Upper lobe of left lung (tissue), 6 donors: Measurements from ENCODE around the gene KLHL29. TPM values are rescaled to one million over a fixed set of nuclear protein-coding genes. Genes with fewer than 3 reads are reported as not detected.

Experiments
- ATAC-seq, 2 donors: fragments of 200-7000 bp; cut with Tn5 transposase; one replicate each; pipeline ENCODE4 v1.9.1; 2022; ENCODE audit warnings: mild to moderate bottlenecking in 2 of 2, moderate library complexity in 2 of 2; ENCODE audit not compliant: low FRiP score in 2 of 2
- DNase-seq, 2 donors: peaks; one replicate each; pipeline ENCODE4 v3.0.0-alpha.2; 2019 to 2020
- H3K27ac ChIP-seq, 4 donors: fragments of 200-600 bp; sonication (generic); one replicate each; pipeline ENCODE4 v1.5.1; 2016 to 2019
- H3K27me3 ChIP-seq, 4 donors: fragments of 200-600 bp; sonication (generic); one replicate each; pipeline ENCODE4 v1.5.1; 2017 to 2019
- H3K36me3 ChIP-seq, 4 donors: fragments of 200-600 bp; sonication (generic); one replicate each; pipeline ENCODE4 v1.5.1; 2016 to 2019
- H3K4me1 ChIP-seq, 4 donors: fragments of 200-600 bp; sonication (generic); one replicate each; pipeline ENCODE4 v1.5.1; 2018 to 2019
- H3K4me3 ChIP-seq, 4 donors: fragments of 200-600 bp; sonication (generic); one replicate each; pipeline ENCODE4 v1.5.1; 2017 to 2019; ENCODE audit warnings: mild to moderate bottlenecking in 2 of 4, moderate library complexity in 1 of 4
- H3K9me3 ChIP-seq, 4 donors: fragments of 200-600 bp; sonication (generic); one replicate each; pipeline ENCODE4 v1.5.1; 2018 to 2019
- CTCF ChIP-seq, 6 experiments: fragments of 450-650 bp in 4 of 6; fragments of 200-600 bp in 2 of 6; sonication (generic) in 2 of 6; IDR thresholded peaks; one replicate each; pipeline ENCODE4 v1.5.1; 2016 to 2019; ENCODE audit warnings: antibody characterized with exemption in 6 of 6
- EP300 ChIP-seq, 4 donors: sonication (generic); formaldehyde crosslinking; IDR thresholded peaks; one replicate each; pipeline ENCODE4 v1.5.1; 2017; ENCODE audit warnings: antibody characterized with exemption in 4 of 4, control low read depth in 2 of 4
- POLR2A ChIP-seq, 4 donors: fragments of 450-650 bp; IDR thresholded peaks; one replicate each; pipeline ENCODE4 v1.5.1; 2016 to 2017; ENCODE audit warnings: antibody characterized with exemption in 4 of 4, mild to moderate bottlenecking in 2 of 4
- POLR2AphosphoS5 ChIP-seq, 2 donors: sonication (generic); formaldehyde crosslinking; IDR thresholded peaks; one replicate each; pipeline ENCODE4 v1.5.1; 2017; ENCODE audit warnings: antibody characterized with exemption in 2 of 2
- WGBS, 2 donors: methylation state at CpG; one replicate each; pipeline ENCODE4 v1.1.5; 2017 to 2018; 5-methylcytosine and 5-hydroxymethylcytosine counted together
- total RNA-seq, 6 donors: library from RNA; depleted of rRNA in 4 of 6; stranded (reverse); fragments of >200 nt in 4 of 6; gene quantifications; one replicate each; pipeline versions ENCODE4 v1.1.0 to v1.2.1, GENCODE V29; 2016 to 2021
- donor health status: DM: no; HTN: no; CAD: no; lungs with moderate emphysema.
- donor health status: DM: no; HTN: yes; CAD: no; lungs with severe emphysema.

The KLHL29 gene
- total RNA-seq, 6 donors from 2014 or later = 8.6 to 34.4 (median 18.2) TPM

GRCh38 chr2:23410596-23410995 is 25.6 kb downstream of the KLHL29 start:
- no peak overlapping the region for H3K4me3 ChIP-seq
- no peak overlapping the region for H3K27ac ChIP-seq
- no peaks in the 10 kb centered on the region for H3K27me3 ChIP-seq
- TF ChIP-seq EP300 (IDR thresholded peaks at IDR 0.05) (no peak), POLR2A (IDR thresholded peaks at IDR 0.05) (no peak), CTCF (IDR thresholded peaks at IDR 0.05) (no peak)
- no peaks in the 10 kb centered on the region for H3K36me3 ChIP-seq
- ATAC-seq = no peak
- H3K4me1 ChIP-seq = peaks cover 0 to 11% (median 5%) of the 10 kb centered on the region in 4 donors
- WGBS, 2 donors = 77 to 80% methylated on average over 6 of the region's 6 CpGs
- H3K9me3 ChIP-seq = no peaks in the 10 kb centered on the region
- DNase-seq = no peak

- Histone ChIP-seq H3K27me3 (no peaks in the 10 kb centered on the region), H3K27ac (peak overlapping the region in 1 of 4 donors; percentile 30), H3K9me3 (no peaks in the 10 kb centered on the region), H3K36me3 (no peaks in the 10 kb centered on the region), H3K4me3 (no peak overlapping the region), H3K4me1 (peaks cover 0 to 11% (median 5%) of the 10 kb centered on the region in 4 donors)
- DNase-seq (no peak), ATAC-seq (peak; percentile 52 to 84)
- 80 to 81% methylated on average over 9 of the region's 9 CpGs for WGBS, 2 donors
- TF ChIP-seq CTCF (IDR thresholded peaks at IDR 0.05) = no peak
- TF ChIP-seq EP300 (IDR thresholded peaks at IDR 0.05) = no peak
- no peak for TF ChIP-seq POLR2A (IDR thresholded peaks at IDR 0.05)
- TF ChIP-seq POLR2AphosphoS5 (IDR thresholded peaks at IDR 0.05) = no peak
Observed at GRCh38 chr2:23411752-23412431, 26.9 kb downstream of the KLHL29 start.

DNA sequence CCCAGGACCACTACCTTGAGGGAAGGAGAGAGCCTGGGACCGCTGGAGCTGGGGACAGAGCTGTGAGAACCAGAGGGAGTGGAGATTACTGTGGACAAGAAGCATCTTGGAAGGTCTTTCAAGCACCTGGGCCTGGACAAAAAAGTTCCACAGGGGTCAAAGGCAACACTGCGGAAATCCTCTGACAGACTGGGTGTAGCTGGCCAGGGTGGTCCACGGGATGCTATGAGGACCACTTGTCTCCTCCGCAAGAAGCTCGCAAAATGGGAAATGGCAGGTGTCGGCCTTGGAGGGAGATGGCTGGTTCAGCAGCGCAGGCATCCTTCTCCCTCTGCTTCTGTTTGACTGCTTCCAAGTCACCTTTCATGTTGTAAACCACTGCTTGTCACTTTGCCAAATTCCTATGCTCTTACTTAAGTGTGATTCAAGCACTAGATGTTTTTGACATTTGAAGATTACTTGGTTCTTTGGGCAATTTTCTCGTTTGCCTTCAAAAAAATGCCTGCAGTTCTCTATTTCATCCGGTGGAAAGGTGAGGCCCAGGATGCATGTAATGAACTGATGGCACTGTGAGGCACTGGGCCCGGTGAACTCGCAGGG is 27.7 kb downstream of the KLHL29 start:
- WGBS, 2 donors = 81 to 84% methylated on average over 11 of the region's 11 CpGs
- Histone ChIP-seq H3K4me3 (no peak overlapping the region), H3K27ac (peak overlapping the region in 1 of 4 donors; percentile 30), H3K4me1 (peaks cover 0 to 11% (median 5%) of the 10 kb centered on the region in 4 donors), H3K36me3 (no peaks in the 10 kb centered on the region), H3K9me3 (no peaks in the 10 kb centered on the region), H3K27me3 (no peaks in the 10 kb centered on the region)
- DNase-seq (no peak), ATAC-seq (no peak)
- no peak for TF ChIP-seq POLR2A (IDR thresholded peaks at IDR 0.05)
- TF ChIP-seq EP300 (IDR thresholded peaks at IDR 0.05) = no peak
- TF ChIP-seq CTCF (IDR thresholded peaks at IDR 0.05) = no peak

- peaks cover 0 to 11% (median 5%) of the 10 kb centered on the region in 4 donors for H3K4me1 ChIP-seq
- DNase-seq = peak in 1 of 2 donors; percentile 38
- H3K36me3 ChIP-seq = no peaks in the 10 kb centered on the region
- H3K9me3 ChIP-seq = no peaks in the 10 kb centered on the region
- H3K27me3 ChIP-seq = no peaks in the 10 kb centered on the region
- no peak overlapping the region for H3K27ac ChIP-seq
- 87 to 93% methylated on average over 8 of the region's 8 CpGs for WGBS, 2 donors
- ATAC-seq = no peak
- TF ChIP-seq POLR2AphosphoS5 (IDR thresholded peaks at IDR 0.05) = no peak
- TF ChIP-seq EP300 (IDR thresholded peaks at IDR 0.05) = no peak
- TF ChIP-seq POLR2A (IDR thresholded peaks at IDR 0.05) = no peak
- no peak for TF ChIP-seq CTCF (IDR thresholded peaks at IDR 0.05)
- H3K4me3 ChIP-seq = no peak overlapping the region
Observed at GRCh38 chr2:23413641-23414040, 28.7 kb downstream of the KLHL29 start.
